Endothelial cell of umbilical vein (primary cell): Measurements from ENCODE around the gene PPP4R4. TPM values are rescaled to one million over a fixed set of nuclear protein-coding genes. Genes with fewer than 3 reads are reported as not detected.

ENCODE experiments used
- BruUV-seq: library from RNA; stranded (reverse); fragments of 400-500 nt; replicated peaks from 2 replicates; lab custom pipeline; 2021; lab: Mats Ljungman, UMichigan
- CTCF ChIA-PET: fragments of 300-600, 350-600 bp; sonication (Branson Sonifier 250); formaldehyde crosslinking; loops from one replicate; lab custom pipeline; 2021; ENCODE audit warnings: antibody characterized with exemption, inconsistent platforms; lab: Charles Lee
- POLR2A ChIA-PET: fragments of 300-600, 350-600 bp; sonication (Branson Sonifier 250); formaldehyde crosslinking; loops from one replicate; lab custom pipeline; 2021; ENCODE audit warnings: antibody characterized with exemption, inconsistent platforms; lab: Charles Lee
- DNase-seq: peaks from one replicate; pipeline ENCODE4 v3.0.0-alpha.2; 2011; ENCODE audit warnings: low read depth, low spot score
- FAIRE-seq: peaks from 2 replicates; lab custom pipeline; 2011; peaks lifted over from hg19 to GRCh38; lab: Jason Lieb, UNC
- H2AFZ ChIP-seq: 2 replicates; pipeline ENCODE4 v1.6.0; 2012; ENCODE audit warnings: low read depth, low read length, control low read depth, inconsistent platforms
- H3K27ac ChIP-seq: 2 replicates; pipeline ENCODE4 v1.5.1; 2011; ENCODE audit warnings: low read depth, mild to moderate bottlenecking, control low read depth, low read length, moderate library complexity; ENCODE audit not compliant: insufficient read depth
- H3K27me3 ChIP-seq, 2 experiments: 2 replicates each; pipeline versions ENCODE4 v1.6.0 to v1.6.1; 2011; ENCODE audit warnings: low read length in 2 of 2, mixed read lengths in 1 of 2; ENCODE audit not compliant: control insufficient read depth in 2 of 2, insufficient read depth in 2 of 2
- H3K36me3 ChIP-seq, 2 experiments: 2 replicates in 1 of 2; 3 replicates in 1 of 2; pipeline ENCODE4 v1.5.1; 2011; ENCODE audit warnings: low read length in 2 of 2, mild to moderate bottlenecking in 1 of 2, moderate library complexity in 1 of 2; ENCODE audit not compliant: control insufficient read depth in 2 of 2, insufficient read depth in 2 of 2; ENCODE audit errors: extremely low read depth in 1 of 2
- H3K4me1 ChIP-seq: 3 replicates; pipeline ENCODE4 v1.5.1; 2011; ENCODE audit warnings: mild to moderate bottlenecking, low read length; ENCODE audit not compliant: control insufficient read depth, insufficient read depth; ENCODE audit errors: extremely low read depth
- H3K4me2 ChIP-seq: 2 replicates; pipeline ENCODE4 v1.6.1; 2011; ENCODE audit warnings: low read length, control low read depth, mixed read lengths; ENCODE audit not compliant: insufficient read depth
- H3K4me3 ChIP-seq, 3 experiments: fragments of 200-600 bp in 1 of 3; sonication (generic), shearing (Covaris generic) in 1 of 3; replicated peaks in 1 of 3; 2 replicates each; pipeline ENCODE4 v1.5.1; 2011 to 2016; ENCODE audit warnings: control low read depth in 3 of 3, low read length in 3 of 3, mild to moderate bottlenecking in 2 of 3, inconsistent platforms in 1 of 3, low read depth in 1 of 3, moderate library complexity in 1 of 3; ENCODE audit not compliant: insufficient read depth in 1 of 3
- H3K79me2 ChIP-seq: 2 replicates; pipeline ENCODE4 v1.6.0; 2012; ENCODE audit warnings: low read length, inconsistent platforms; ENCODE audit not compliant: control insufficient read depth, insufficient read depth
- H3K9ac ChIP-seq: replicated peaks from 2 replicates; pipeline ENCODE3; 2011; ENCODE audit warnings: low read length, control low read depth; ENCODE audit not compliant: insufficient read depth; ENCODE audit errors: extremely low read depth
- H3K9me1 ChIP-seq: replicated peaks from 3 replicates; pipeline ENCODE4 v1.6.0; 2011; ENCODE audit warnings: mild to moderate bottlenecking, low read length; ENCODE audit not compliant: control insufficient read depth, insufficient read depth; ENCODE audit errors: extremely low read depth
- H3K9me3 ChIP-seq: replicated peaks from 2 replicates; pipeline ENCODE4 v1.5.1; 2012; ENCODE audit warnings: low read length, inconsistent platforms; ENCODE audit not compliant: control insufficient read depth, insufficient read depth
- H4K20me1 ChIP-seq: replicated peaks from 2 replicates; pipeline ENCODE3; 2011; ENCODE audit warnings: mild to moderate bottlenecking, low read length; ENCODE audit not compliant: control insufficient read depth, insufficient read depth; ENCODE audit errors: extremely low read depth
- EZH2 ChIP-seq: IDR thresholded peaks from 2 replicates; pipeline ENCODE4 v1.6.1; 2012; ENCODE audit warnings: borderline replicate concordance, low read depth, mild to moderate bottlenecking, moderate library complexity, low read length, inconsistent platforms; ENCODE audit not compliant: severe bottlenecking
- FOS ChIP-seq: IDR thresholded peaks from 2 replicates; pipeline ENCODE4 v1.6.1; 2011; ENCODE audit warnings: mild to moderate bottlenecking, low read length, moderate library complexity, borderline replicate concordance; ENCODE audit not compliant: insufficient read depth
- GATA2 ChIP-seq: IDR thresholded peaks from 2 replicates; pipeline ENCODE4 v1.7.0; 2011; ENCODE audit warnings: low read depth, mild to moderate bottlenecking, moderate library complexity, mixed read lengths, low read length; ENCODE audit not compliant: insufficient read length, insufficient read depth
- JUN ChIP-seq: IDR thresholded peaks from 2 replicates; pipeline ENCODE4 v1.6.1; 2011; ENCODE audit warnings: borderline replicate concordance, low read depth; ENCODE audit not compliant: insufficient read length, insufficient read depth
- MAX ChIP-seq: IDR thresholded peaks from 2 replicates; pipeline ENCODE4 v1.6.1; 2011; ENCODE audit not compliant: insufficient read depth, insufficient read length
- MYC ChIP-seq: IDR thresholded peaks from one replicate; pipeline ENCODE4 v1.6.1; 2011; ENCODE audit warnings: mild to moderate bottlenecking, low read depth, low read length
- POLR2A ChIP-seq: IDR thresholded peaks from 2 replicates; pipeline ENCODE4 v1.6.1; 2012; ENCODE audit warnings: low read depth, mild to moderate bottlenecking, control low read depth, low read length
- POLR2AphosphoS5 ChIP-seq: IDR thresholded peaks from 2 replicates; pipeline ENCODE4 v1.6.1; 2012; ENCODE audit warnings: low read depth, mild to moderate bottlenecking, control low read depth, low read length, moderate library complexity; ENCODE audit not compliant: insufficient read depth
- dilution Hi-C: fragments of 300-500 bp; cut with MboI; formaldehyde crosslinking; loops from one replicate; pipeline ENCODE4 v1.15.0; 2019; ENCODE audit warnings: low sequenced_read_pairs; ENCODE audit not compliant: extremely low pct_ligation_motif_present
- intact Hi-C: fragments of 100-400 bp; cut with micrococcal nuclease; formaldehyde crosslinking; loops from one replicate; pipeline ENCODE4 v1.10.0; 2022
- polyA plus RNA-seq, 4 experiments: library from polyadenylated mRNA; depleted of rRNA in 3 of 4; stranded (reverse) in 3 of 4; unstranded in 1 of 4; fragments of >200 nt; gene quantifications; 2 replicates each; pipeline versions ENCODE4 v1.2.1 to v1.2.3, GENCODE V29; 2011 to 2012; ENCODE audit warnings: missing spikeins in 1 of 4
- total RNA-seq: library from RNA; stranded (reverse); gene quantifications from 2 replicates; pipeline ENCODE4 v1.2.3, GENCODE V29; 2021
- TF ChIP-seq, protein P1 (sequence below), 2 donors: IDR thresholded peaks; 1 replicate in 1 of 2; 2 replicates in 1 of 2; pipeline ENCODE4 v1.5.1; 2011; ENCODE audit warnings: low read length in 2 of 2, mild to moderate bottlenecking in 2 of 2, moderate library complexity in 2 of 2, control low read depth in 1 of 2, inconsistent platforms in 1 of 2, low read depth in 1 of 2; ENCODE audit not compliant: insufficient read depth in 1 of 2; ENCODE audit errors: extremely low read depth in 1 of 2

Gene PPP4R4
- total and polyA plus RNA-seq, 2 donors (not counting 3 experiments of a cell fraction or from before 2014, with no cell fraction given): not detected

GRCh38 chr14:94213741-94214140 is 39.6 kb downstream of the PPP4R4 start:
- intact Hi-C loops: no loop called here
- H2AFZ ChIP-seq: no peak overlapping the region
- H3K9ac ChIP-seq: no peak overlapping the region
- no peaks in the 10 kb centered on the region for H3K27me3 ChIP-seq
- H3K9me1 ChIP-seq: no peaks in the 10 kb centered on the region
- TF ChIP-seq FOS: no peak
- TF ChIP-seq POLR2AphosphoS5: no peak
- no peak for TF ChIP-seq MYC
- TF ChIP-seq, protein P1, sequence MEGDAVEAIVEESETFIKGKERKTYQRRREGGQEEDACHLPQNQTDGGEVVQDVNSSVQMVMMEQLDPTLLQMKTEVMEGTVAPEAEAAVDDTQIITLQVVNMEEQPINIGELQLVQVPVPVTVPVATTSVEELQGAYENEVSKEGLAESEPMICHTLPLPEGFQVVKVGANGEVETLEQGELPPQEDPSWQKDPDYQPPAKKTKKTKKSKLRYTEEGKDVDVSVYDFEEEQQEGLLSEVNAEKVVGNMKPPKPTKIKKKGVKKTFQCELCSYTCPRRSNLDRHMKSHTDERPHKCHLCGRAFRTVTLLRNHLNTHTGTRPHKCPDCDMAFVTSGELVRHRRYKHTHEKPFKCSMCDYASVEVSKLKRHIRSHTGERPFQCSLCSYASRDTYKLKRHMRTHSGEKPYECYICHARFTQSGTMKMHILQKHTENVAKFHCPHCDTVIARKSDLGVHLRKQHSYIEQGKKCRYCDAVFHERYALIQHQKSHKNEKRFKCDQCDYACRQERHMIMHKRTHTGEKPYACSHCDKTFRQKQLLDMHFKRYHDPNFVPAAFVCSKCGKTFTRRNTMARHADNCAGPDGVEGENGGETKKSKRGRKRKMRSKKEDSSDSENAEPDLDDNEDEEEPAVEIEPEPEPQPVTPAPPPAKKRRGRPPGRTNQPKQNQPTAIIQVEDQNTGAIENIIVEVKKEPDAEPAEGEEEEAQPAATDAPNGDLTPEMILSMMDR (IDR thresholded peaks at IDR 0.05; ENCODE audit: extremely low read depth in 1 of 2, insufficient read depth in 1 of 2, low read depth in 1 of 2, low read length in 2 of 2): no peak
- TF ChIP-seq EZH2: no peak
- TF ChIP-seq JUN: no peak
- no peak for TF ChIP-seq POLR2A
- TF ChIP-seq GATA2: no peak
- no peak for TF ChIP-seq MAX
- no peak overlapping the region for H3K4me2 ChIP-seq
- no peaks in the 10 kb centered on the region for H3K79me2 ChIP-seq
- BruUV-seq: no TSS peak
- DNase-seq (no peak), FAIRE-seq (no peak)
- H3K4me1 ChIP-seq: no peaks in the 10 kb centered on the region
- no peak overlapping the region for H3K27ac ChIP-seq
- H3K9me3 ChIP-seq: no peaks in the 10 kb centered on the region
- no peaks in the 10 kb centered on the region for H3K36me3 ChIP-seq
- H3K4me3 ChIP-seq: no peak overlapping the region
- ChIA-PET CTCF (no interaction called here), POLR2A (no interaction called here)
- H4K20me1 ChIP-seq: no peaks in the 10 kb centered on the region
- dilution Hi-C loops: loop anchor here (10.0 kb wide), 1 partner anchor 51 kb away; no protein-coding TSS in a partner anchor
